ENCODE data around the gene GJB2. TPM values are rescaled to one million over a fixed set of nuclear protein-coding genes. Genes with fewer than 3 reads are reported as not detected.

GJB2 gene
- total RNA-seq, 1 donor from 2014 or later, result 4.6 TPM

GRCh38 chr13:20149762-20150161 lies 43.0 kb downstream of the GJB2 start:
- Histone ChIP-seq H3K4me1 (ENCODE audit: insufficient read depth, low read length) (no peaks in the 10 kb centered on the region), H3K4me3 (ENCODE audit: insufficient read depth, low read depth, low read length) (no peak overlapping the region), H3K36me3 (ENCODE audit: insufficient read depth, low read length) (no peaks in the 10 kb centered on the region), H3K4me2 (ENCODE audit: low read length) (no peak overlapping the region), H3K9me3 (ENCODE audit: insufficient read depth, low read depth, low read length) (no peaks in the 10 kb centered on the region), H4K20me1 (ENCODE audit: insufficient read depth, low read length) (no peaks in the 10 kb centered on the region), H2AFZ (ENCODE audit: low read depth, low read length) (no peak overlapping the region), H3K9ac (ENCODE audit: low read length) (no peak overlapping the region), H3K27ac (ENCODE audit: low read depth, low read length) (no peak overlapping the region), H3K27me3 (ENCODE audit: insufficient read depth, low read length) (peaks cover 40% of the 10 kb centered on the region), H3K79me2 (ENCODE audit: insufficient read depth, low read length) (no peaks in the 10 kb centered on the region)
- Mint-ChIP-seq H3K36me3 (ENCODE audit: low read depth, unreplicated experiment) (no peaks in the 10 kb centered on the region), H3K9me3 (ENCODE audit: unreplicated experiment) (peaks cover 3% of the 10 kb centered on the region), H3K4me3 (ENCODE audit: unreplicated experiment) (no peak overlapping the region), H3K4me1 (ENCODE audit: low read depth, unreplicated experiment) (peaks cover 2% of the 10 kb centered on the region), H3K27ac (ENCODE audit: unreplicated experiment) (no peak overlapping the region), H3K27me3 (ENCODE audit: low read depth, unreplicated experiment) (peaks cover 75% of the 10 kb centered on the region)
- DNase-seq (ENCODE audit: low read depth), result no peak
- TF ChIP-seq EZH2 (IDR thresholded peaks at IDR 0.05; ENCODE audit: insufficient read depth, low read length), result no peak
- no peak for TF ChIP-seq CTCF (IDR thresholded peaks at IDR 0.05; ENCODE audit: insufficient read depth, low read depth, low read length)
- FAIRE-seq, result no peak

GRCh38 chr13:20148501-20149183 lies 44.1 kb downstream of the GJB2 start:
- peaks cover 3% of the 10 kb centered on the region for H3K9me3 Mint-ChIP-seq (ENCODE audit: unreplicated experiment)
- no peak for FAIRE-seq
- DNase-seq (ENCODE audit: low read depth), result no peak
- H3K4me3 ChIP-seq (ENCODE audit: insufficient read depth, low read depth, low read length), result no peak overlapping the region
- no peak overlapping the region for H3K27ac Mint-ChIP-seq (ENCODE audit: unreplicated experiment)
- H3K9ac ChIP-seq (ENCODE audit: low read length), result no peak overlapping the region
- H3K27me3 Mint-ChIP-seq (ENCODE audit: low read depth, unreplicated experiment), result peaks cover 70% of the 10 kb centered on the region
- no peaks in the 10 kb centered on the region for H3K36me3 Mint-ChIP-seq (ENCODE audit: low read depth, unreplicated experiment)
- H3K4me2 ChIP-seq (ENCODE audit: low read length), result no peak overlapping the region
- TF ChIP-seq CTCF (IDR thresholded peaks at IDR 0.05; ENCODE audit: insufficient read depth, low read depth, low read length), result no peak
- TF ChIP-seq EZH2 (IDR thresholded peaks at IDR 0.05; ENCODE audit: insufficient read depth, low read length), result no peak
- H2AFZ ChIP-seq (ENCODE audit: low read depth, low read length), result no peak overlapping the region
- no peaks in the 10 kb centered on the region for H3K4me1 ChIP-seq (ENCODE audit: insufficient read depth, low read length)
- H3K4me3 Mint-ChIP-seq (ENCODE audit: unreplicated experiment), result no peak overlapping the region
- H3K79me2 ChIP-seq (ENCODE audit: insufficient read depth, low read length), result no peaks in the 10 kb centered on the region
- no peaks in the 10 kb centered on the region for H3K36me3 ChIP-seq (ENCODE audit: insufficient read depth, low read length)
- H3K27me3 ChIP-seq (ENCODE audit: insufficient read depth, low read length), result peaks cover 41% of the 10 kb centered on the region
- peaks cover 2% of the 10 kb centered on the region for H3K4me1 Mint-ChIP-seq (ENCODE audit: low read depth, unreplicated experiment)
- no peaks in the 10 kb centered on the region for H3K9me3 ChIP-seq (ENCODE audit: insufficient read depth, low read depth, low read length)
- no peak overlapping the region for H3K27ac ChIP-seq (ENCODE audit: low read depth, low read length)
- H4K20me1 ChIP-seq (ENCODE audit: insufficient read depth, low read length), result no peaks in the 10 kb centered on the region

- Mint-ChIP-seq H3K4me3 (ENCODE audit: unreplicated experiment) (no peak overlapping the region), H3K36me3 (ENCODE audit: low read depth, unreplicated experiment) (peaks cover 4% of the 10 kb centered on the region), H3K4me1 (ENCODE audit: low read depth, unreplicated experiment) (peaks cover 2% of the 10 kb centered on the region), H3K9me3 (ENCODE audit: unreplicated experiment) (peaks cover 3% of the 10 kb centered on the region), H3K27me3 (ENCODE audit: low read depth, unreplicated experiment) (peaks cover 72% of the 10 kb centered on the region), H3K27ac (ENCODE audit: unreplicated experiment) (no peak overlapping the region)
- H3K4me2 ChIP-seq (ENCODE audit: low read length), result no peak overlapping the region
- no peaks in the 10 kb centered on the region for H3K36me3 ChIP-seq (ENCODE audit: insufficient read depth, low read length)
- no peak overlapping the region for H3K27ac ChIP-seq (ENCODE audit: low read depth, low read length)
- H3K27me3 ChIP-seq (ENCODE audit: insufficient read depth, low read length), result peaks cover 57% of the 10 kb centered on the region
- H4K20me1 ChIP-seq (ENCODE audit: insufficient read depth, low read length), result no peaks in the 10 kb centered on the region
- H3K9me3 ChIP-seq (ENCODE audit: insufficient read depth, low read depth, low read length), result peaks cover 3% of the 10 kb centered on the region
- no peak for FAIRE-seq
- H2AFZ ChIP-seq (ENCODE audit: low read depth, low read length), result no peak overlapping the region
- TF ChIP-seq CTCF (IDR thresholded peaks at IDR 0.05; ENCODE audit: insufficient read depth, low read depth, low read length) (no peak), EZH2 (IDR thresholded peaks at IDR 0.05; ENCODE audit: insufficient read depth, low read length) (no peak)
- no peak overlapping the region for H3K9ac ChIP-seq (ENCODE audit: low read length)
- DNase-seq (ENCODE audit: low read depth), result no peak
- H3K79me2 ChIP-seq (ENCODE audit: insufficient read depth, low read length), result no peaks in the 10 kb centered on the region
- H3K4me3 ChIP-seq (ENCODE audit: insufficient read depth, low read depth, low read length), result no peak overlapping the region
- no peaks in the 10 kb centered on the region for H3K4me1 ChIP-seq (ENCODE audit: insufficient read depth, low read length)
Measured at GRCh38 chr13:20146381-20146780, 46.4 kb downstream of the GJB2 start.
